Aorta (tissue), 5 donors: Measurements from ENCODE around the gene TXK. TPM values are rescaled to one million over a fixed set of nuclear protein-coding genes. Genes with fewer than 3 reads are reported as not detected.

Source experiments
- ATAC-seq: fragments of 200-7000 bp; cut with Tn5 transposase; one replicate; pipeline ENCODE4 v1.9.1; 2022; ENCODE audit warnings: moderate library complexity; ENCODE audit not compliant: low FRiP score
- DNase-seq, 2 donors: peaks; one replicate each; pipeline ENCODE4 v3.0.0-alpha.2; 2020
- H3K27ac ChIP-seq, 2 donors: one replicate each; pipeline ENCODE4 v1.5.1; 2013; ENCODE audit warnings: low read length in 2 of 2, mild to moderate bottlenecking in 2 of 2, moderate library complexity in 2 of 2, control low read depth in 1 of 2, inconsistent platforms in 1 of 2, low read depth in 1 of 2
- H3K27me3 ChIP-seq, 2 donors: one replicate each; pipeline ENCODE4 v1.6.1; 2013; ENCODE audit warnings: control low read depth in 1 of 2, low read length in 1 of 2, mild to moderate bottlenecking in 1 of 2, moderate library complexity in 1 of 2; ENCODE audit not compliant: insufficient read depth in 2 of 2, control insufficient read depth in 1 of 2
- H3K36me3 ChIP-seq, 2 donors: one replicate each; pipeline ENCODE4 v1.6.1; 2013; ENCODE audit warnings: control low read depth in 1 of 2, low read length in 1 of 2, mild to moderate bottlenecking in 1 of 2; ENCODE audit not compliant: insufficient read depth in 2 of 2, control insufficient read depth in 1 of 2
- H3K4me1 ChIP-seq, 2 donors: one replicate each; pipeline ENCODE4 v1.6.1; 2013; ENCODE audit warnings: low read length in 2 of 2, control low read depth in 1 of 2, mild to moderate bottlenecking in 1 of 2, moderate library complexity in 1 of 2; ENCODE audit not compliant: insufficient read depth in 2 of 2, control insufficient read depth in 1 of 2
- H3K4me3 ChIP-seq, 2 donors: one replicate each; pipeline ENCODE4 v1.5.1; 2013; ENCODE audit warnings: low read length in 2 of 2, control low read depth in 1 of 2, mild to moderate bottlenecking in 1 of 2
- H3K9me3 ChIP-seq: one replicate; pipeline ENCODE4 v1.6.1; 2013; ENCODE audit warnings: mild to moderate bottlenecking, low read length; ENCODE audit not compliant: control insufficient read depth
- WGBS, 2 donors: extraction: QIAGEN DNeasy Blood & Tissue Kit; methylation state at CpG; one replicate each; pipeline ENCODE4 v1.1.7; 2013; 5-methylcytosine and 5-hydroxymethylcytosine counted together
- intact Hi-C, 2 donors: fragments of 100-400 bp; cut with DNase I; formaldehyde crosslinking; loops; one replicate each; pipeline versions ENCODE4 v1.14.2 to v1.15.0; 2022
- long read RNA-seq, 2 donors: library from polyadenylated mRNA; unstranded; transcript quantifications; one replicate each; pipeline ENCODE4 v2.0.0, GENCODE V29; 2020 to 2021
- polyA plus RNA-seq, 2 donors: library from polyadenylated mRNA; stranded (reverse); fragments of 200-250 nt; gene quantifications; one replicate each; pipeline ENCODE4 v1.2.3, GENCODE V29; 2013
- total RNA-seq, 2 donors: library from RNA; stranded (reverse); fragmentation: NEBNext Ultra II Directional; extraction: Animal tissue kit (Norgen Biotek cat#: 25700); gene quantifications; one replicate each; pipeline ENCODE4 v1.2.1, GENCODE V29; 2021
- donor health status: healthy with polysubstance abuse.
- donor health status: Bipolar disorder and iron deficiency.
- donor health status: DM: no; HTN: no; CAD: no.
- donor health status: DM: no; HTN: no; CAD: no.
- donor health status: DM: yes; HTN: yes; CAD: no.

The TXK gene
- total RNA-seq (1 to 10 TPM; 2.3 to 6.8 TPM), polyA plus RNA-seq (1 to 10 TPM in 1 of 2 donors, under 1 TPM in 1; 0.87 to 1.4 TPM)
- long read RNA-seq, donor 1, partial matches to known transcripts: 2 of 3 reads
- long read RNA-seq, donor 1, other reads (novel, unspliced or antisense): 1 of 3 reads
- long read RNA-seq, donor 2, partial matches to known transcripts: 0 of 6 reads
- long read RNA-seq, donor 2, other reads (novel, unspliced or antisense): 6 of 6 reads

DNA sequence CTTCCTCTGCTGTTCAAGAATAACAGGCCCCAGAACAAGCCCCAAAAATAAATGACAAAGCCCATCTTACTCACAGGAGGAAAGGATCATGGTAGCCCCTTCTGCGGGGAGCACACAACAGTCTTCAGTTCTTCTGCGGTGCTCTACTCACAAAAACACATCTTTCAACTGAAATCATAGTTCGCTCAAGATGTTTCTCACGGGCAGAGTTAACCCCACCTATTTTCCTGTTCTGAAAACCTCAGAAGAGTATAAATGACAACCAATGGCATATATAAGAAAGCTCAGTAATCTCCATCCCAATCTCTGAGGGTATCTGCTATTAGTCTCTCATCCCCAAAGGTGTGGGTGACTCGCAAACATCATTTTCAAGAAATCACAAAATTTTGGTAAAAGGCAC lies at the start of gene TXK:
TSS of gene TXK (minus strand) at position 170 of the 400 bp plus-strand sequence. CDS start at position 90, 80 bp downstream.
- ATAC-seq (no peak), DNase-seq (no peak)
- intact Hi-C loops: no loop called here
- 84 to 93% methylated on average over 5 of the region's 5 CpGs for WGBS, 2 donors
- Histone ChIP-seq H3K4me3 (no peak within 1 kb of the TSS), H3K4me1 (no peaks in the 10 kb centered on the region), H3K27me3 (no peaks in the 10 kb centered on the region), H3K27ac (no peak within 1 kb of the TSS), H3K9me3 (no peaks in the 10 kb centered on the region), H3K36me3 (peaks cover 0 to 6% of the 10 kb centered on the region in 2 donors)

GRCh38 chr4:48180234-48180633 lies 46.2 kb upstream of the TXK start:
- intact Hi-C loops: no loop called here
- no peak for DNase-seq
- Histone ChIP-seq H3K27me3 (no peaks in the 10 kb centered on the region), H3K4me3 (no peak overlapping the region), H3K27ac (no peak overlapping the region), H3K4me1 (no peaks in the 10 kb centered on the region), H3K9me3 (no peaks in the 10 kb centered on the region), H3K36me3 (no peaks in the 10 kb centered on the region)
- ATAC-seq: no peak

DNA sequence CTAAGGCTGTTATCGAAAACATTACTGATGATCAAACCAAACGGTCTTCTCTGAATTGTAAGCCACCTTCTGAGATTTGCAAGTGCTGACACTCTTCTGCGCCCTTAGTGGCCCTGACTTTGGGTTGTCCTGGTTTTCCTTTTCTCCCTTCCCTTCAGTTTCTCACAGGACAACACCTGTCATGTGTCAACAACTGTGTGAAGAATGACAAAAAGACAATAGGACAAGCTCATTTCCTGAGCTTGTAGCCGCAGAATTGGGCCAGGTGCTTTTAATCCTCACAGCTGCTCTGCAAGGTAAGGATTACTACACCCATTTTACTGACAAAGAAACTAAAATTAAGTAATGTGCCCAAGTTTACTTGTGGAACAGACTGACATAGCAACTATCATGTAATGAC lies 44.9 kb upstream of the TXK start:
- Histone ChIP-seq H3K27me3 (no peaks in the 10 kb centered on the region), H3K27ac (no peak overlapping the region), H3K4me1 (no peaks in the 10 kb centered on the region), H3K4me3 (no peak overlapping the region), H3K9me3 (no peaks in the 10 kb centered on the region), H3K36me3 (no peaks in the 10 kb centered on the region)
- WGBS, 2 donors: 77 to 90% methylated on average over 4 of the region's 4 CpGs
- intact Hi-C loops: no loop called here
- ATAC-seq (no peak), DNase-seq (no peak)

- H3K4me1 ChIP-seq: no peaks in the 10 kb centered on the region
- no peak overlapping the region for H3K4me3 ChIP-seq
- H3K36me3 ChIP-seq: no peaks in the 10 kb centered on the region
- intact Hi-C loops: no loop called here
- DNase-seq (no peak), ATAC-seq (no peak)
- no peaks in the 10 kb centered on the region for H3K27me3 ChIP-seq
- no peak overlapping the region for H3K27ac ChIP-seq
- no peaks in the 10 kb centered on the region for H3K9me3 ChIP-seq
These were observed 41.8 kb upstream of the TXK start for GRCh38 chr4:48175806-48176205.

DNA sequence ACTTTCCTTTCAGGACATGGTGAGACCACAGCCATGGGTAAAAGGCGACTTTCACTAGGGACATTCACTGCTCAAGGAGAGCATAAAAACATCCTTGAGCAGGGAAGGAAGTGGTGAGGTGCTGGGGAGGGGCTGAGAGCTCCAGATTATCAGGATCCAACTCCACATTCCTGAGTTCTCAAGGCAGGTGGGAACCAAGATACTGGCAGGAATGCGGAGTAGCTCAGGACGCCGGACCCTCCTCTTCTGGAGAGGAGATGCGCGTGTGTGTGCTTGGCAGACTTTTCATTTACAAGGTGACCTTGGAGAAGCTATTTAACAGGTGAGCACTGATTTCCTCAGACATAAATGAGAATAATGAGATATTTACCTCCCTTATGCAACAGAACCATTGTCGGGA lies 41.3 kb upstream of the TXK start:
- Histone ChIP-seq H3K27ac (no peak overlapping the region), H3K9me3 (no peaks in the 10 kb centered on the region), H3K27me3 (no peaks in the 10 kb centered on the region), H3K4me3 (no peak overlapping the region), H3K36me3 (no peaks in the 10 kb centered on the region), H3K4me1 (no peaks in the 10 kb centered on the region)
- intact Hi-C loops: no loop called here
- DNase-seq (no peak), ATAC-seq (no peak)
- WGBS, 2 donors: 76 to 78% methylated on average over 7 of the region's 7 CpGs

DNA sequence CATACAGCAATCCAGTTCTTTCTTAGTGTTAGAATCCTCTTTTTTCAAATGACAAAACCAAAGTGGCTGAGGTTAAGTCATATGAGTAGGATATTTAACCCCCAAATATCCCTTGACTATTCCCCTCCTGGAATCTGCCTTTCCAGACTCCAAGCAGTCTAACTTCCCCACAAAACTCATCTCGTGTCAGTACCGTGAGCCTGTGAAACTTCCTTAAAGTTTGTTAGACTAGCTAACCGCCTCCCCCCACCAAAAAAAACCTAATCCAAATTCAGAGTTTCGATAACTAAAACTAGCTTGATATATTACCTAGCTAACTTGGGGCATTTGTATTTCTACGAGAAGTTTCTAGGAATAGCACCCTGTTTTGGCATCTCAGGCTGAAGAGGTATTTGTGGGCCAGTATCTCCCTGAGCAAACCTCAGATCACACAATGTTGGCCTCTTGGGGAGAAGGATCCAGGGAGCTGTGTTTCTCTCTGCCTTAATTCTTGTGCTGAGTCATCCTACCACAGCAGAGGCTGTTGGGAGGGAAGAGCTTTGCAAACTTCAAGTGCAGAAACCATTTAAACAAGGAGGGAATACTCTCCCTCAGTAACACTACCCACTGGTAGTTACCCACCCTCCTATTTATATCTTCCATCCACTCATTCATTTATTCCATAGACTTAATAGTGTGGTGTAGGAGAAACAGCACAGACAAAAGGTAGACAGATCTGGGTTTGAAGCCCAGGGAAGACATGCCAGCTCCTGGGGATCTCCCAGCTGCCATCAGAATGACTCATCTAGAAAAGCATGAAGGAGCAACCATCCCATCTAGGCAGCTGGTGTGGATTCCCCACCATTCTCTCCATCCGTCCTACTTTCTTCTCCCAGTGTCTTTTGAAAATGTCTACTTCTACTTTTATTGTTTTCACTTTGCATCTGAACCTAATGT lies 39.3 kb upstream of the TXK start:
- Histone ChIP-seq H3K36me3 (no peaks in the 10 kb centered on the region), H3K4me3 (no peak overlapping the region), H3K27ac (no peak overlapping the region), H3K27me3 (no peaks in the 10 kb centered on the region), H3K4me1 (no peaks in the 10 kb centered on the region), H3K9me3 (no peaks in the 10 kb centered on the region)
- ATAC-seq (no peak), DNase-seq (no peak)
- WGBS, 2 donors: 70 to 76% methylated on average over 6 of the region's 6 CpGs
- intact Hi-C loops: no loop called here

- intact Hi-C loops: no loop called here
These were observed 38.6 kb upstream of the TXK start for GRCh38 chr4:48172651-48173050.

DNA sequence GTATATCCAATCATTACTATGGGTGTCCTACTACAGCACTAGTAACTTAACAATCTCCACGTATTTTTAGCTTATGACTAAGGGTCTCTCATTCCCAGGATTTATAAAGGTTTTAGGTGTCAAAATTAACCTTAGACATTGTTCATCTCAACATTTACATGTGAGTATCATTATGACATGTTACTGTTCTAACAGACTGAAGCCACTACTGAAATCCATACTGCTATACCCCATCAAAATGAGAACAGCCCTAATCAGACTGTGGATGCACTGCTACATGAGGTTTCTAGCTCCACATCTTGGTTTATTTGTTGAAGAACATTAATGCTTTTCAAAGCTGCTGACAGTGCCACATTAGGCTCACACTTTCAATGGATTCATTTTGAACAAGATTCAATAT lies 35.6 kb upstream of the TXK start:
- Histone ChIP-seq H3K27me3 (no peaks in the 10 kb centered on the region), H3K36me3 (peaks cover 0 to 4% of the 10 kb centered on the region in 2 donors), H3K4me1 (no peaks in the 10 kb centered on the region), H3K27ac (no peak overlapping the region), H3K4me3 (no peak overlapping the region), H3K9me3 (no peaks in the 10 kb centered on the region)
- no peak for ATAC-seq
- intact Hi-C loops: no loop called here
- no peak for DNase-seq
- 32 to 49% methylated on average over 1 of the region's 1 CpG for WGBS, 2 donors

More at GRCh38 chr4:48172651-48173050, 38.6 kb upstream of the TXK start:
- 66 to 84% methylated on average over 4 of the region's 4 CpGs for WGBS, 2 donors
- H3K4me1 ChIP-seq: no peaks in the 10 kb centered on the region
- ATAC-seq (no peak), DNase-seq (no peak)
- H3K36me3 ChIP-seq: peaks cover 0 to under 1% of the 10 kb centered on the region in 2 donors
- no peaks in the 10 kb centered on the region for H3K9me3 ChIP-seq
- no peak overlapping the region for H3K27ac ChIP-seq
- H3K4me3 ChIP-seq: no peak overlapping the region
- no peaks in the 10 kb centered on the region for H3K27me3 ChIP-seq
